ENCODE measurements around the gene EVX2.

EVX2 gene

DNA sequence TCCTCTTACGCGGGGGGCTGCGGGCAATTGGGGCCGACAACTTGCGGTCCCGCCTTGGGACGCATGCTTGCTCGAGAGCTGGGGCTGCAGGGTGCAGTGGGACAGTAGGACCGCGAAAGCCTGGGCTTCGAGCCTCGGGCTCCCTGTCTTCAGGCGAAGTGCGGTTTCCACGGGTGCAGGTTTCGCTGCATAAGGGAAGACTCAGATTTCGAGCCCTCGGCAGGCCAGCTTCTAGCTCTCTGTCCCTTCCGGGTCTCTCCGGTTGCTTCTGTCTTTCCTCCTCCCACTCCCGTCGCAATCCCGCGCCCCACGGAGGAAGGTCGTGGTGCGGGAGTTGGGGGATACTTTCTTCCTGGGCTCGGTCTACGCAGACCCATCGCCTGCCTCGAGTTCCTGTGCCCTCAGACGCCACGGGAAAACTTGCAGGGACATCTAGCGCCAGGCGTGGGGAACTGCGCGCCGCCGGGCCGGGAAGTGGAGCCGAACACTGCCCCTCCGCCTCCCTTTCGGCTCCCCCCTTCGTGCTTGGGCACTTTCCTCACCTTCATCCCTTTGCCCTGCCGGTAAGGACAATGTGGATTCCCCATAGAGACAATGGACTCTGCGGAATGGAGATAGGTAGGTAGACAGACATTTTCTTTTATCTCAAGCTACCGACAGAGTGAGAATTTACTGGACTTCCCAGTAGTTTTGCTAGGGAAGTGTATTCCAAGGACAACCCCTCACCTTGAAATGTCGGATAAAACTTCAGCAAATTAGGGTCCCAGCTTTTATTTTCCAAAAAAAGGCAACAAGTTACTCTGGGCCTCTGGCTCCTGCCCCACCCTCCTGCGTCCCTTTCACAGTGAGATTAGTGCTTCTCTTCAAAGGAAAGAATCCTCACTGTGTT is 4.5 kb upstream of the EVX2 start:
- no peak for DNase-seq (ENCODE audit: low read depth)
- H3K4me3 ChIP-seq (ENCODE audit: low read depth, low read length): peak overlapping the region; percentile 37

DNA sequence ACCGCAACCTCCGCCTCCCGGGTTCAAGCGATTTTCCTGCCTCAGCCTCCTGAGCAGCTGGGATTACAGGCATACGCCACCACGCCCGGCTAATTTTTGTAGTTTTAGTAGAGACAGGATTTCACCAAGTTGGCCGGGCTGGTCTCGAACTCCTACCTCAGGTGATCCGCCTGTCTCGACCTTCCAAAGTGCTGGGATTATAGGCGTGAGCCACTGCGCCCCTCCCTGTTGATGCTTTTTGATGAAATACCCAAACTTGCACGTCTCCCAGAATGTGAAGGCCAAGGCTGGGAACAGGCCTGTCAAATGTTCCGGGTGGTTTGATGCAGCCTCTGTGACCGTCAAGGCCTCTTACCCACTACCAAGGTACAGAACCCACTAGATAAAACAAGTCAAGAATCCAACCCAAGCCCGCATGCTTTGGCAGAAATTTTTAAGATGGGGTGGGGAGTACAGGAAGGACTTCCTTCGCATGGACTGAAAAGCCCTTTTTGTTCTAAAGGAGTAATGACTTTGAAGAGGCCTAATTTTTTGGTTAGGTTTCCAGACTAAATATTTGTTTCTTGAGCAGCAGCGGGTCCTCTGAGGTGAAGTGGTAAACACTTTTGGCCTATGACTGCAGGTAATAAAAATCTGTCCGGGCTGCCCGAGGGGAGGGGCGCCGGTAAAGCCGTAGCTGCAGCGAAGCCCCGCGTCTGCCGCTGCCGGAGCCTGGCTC is 3.7 kb upstream of the EVX2 start:
- no peak for DNase-seq (ENCODE audit: low read depth)

DNA sequence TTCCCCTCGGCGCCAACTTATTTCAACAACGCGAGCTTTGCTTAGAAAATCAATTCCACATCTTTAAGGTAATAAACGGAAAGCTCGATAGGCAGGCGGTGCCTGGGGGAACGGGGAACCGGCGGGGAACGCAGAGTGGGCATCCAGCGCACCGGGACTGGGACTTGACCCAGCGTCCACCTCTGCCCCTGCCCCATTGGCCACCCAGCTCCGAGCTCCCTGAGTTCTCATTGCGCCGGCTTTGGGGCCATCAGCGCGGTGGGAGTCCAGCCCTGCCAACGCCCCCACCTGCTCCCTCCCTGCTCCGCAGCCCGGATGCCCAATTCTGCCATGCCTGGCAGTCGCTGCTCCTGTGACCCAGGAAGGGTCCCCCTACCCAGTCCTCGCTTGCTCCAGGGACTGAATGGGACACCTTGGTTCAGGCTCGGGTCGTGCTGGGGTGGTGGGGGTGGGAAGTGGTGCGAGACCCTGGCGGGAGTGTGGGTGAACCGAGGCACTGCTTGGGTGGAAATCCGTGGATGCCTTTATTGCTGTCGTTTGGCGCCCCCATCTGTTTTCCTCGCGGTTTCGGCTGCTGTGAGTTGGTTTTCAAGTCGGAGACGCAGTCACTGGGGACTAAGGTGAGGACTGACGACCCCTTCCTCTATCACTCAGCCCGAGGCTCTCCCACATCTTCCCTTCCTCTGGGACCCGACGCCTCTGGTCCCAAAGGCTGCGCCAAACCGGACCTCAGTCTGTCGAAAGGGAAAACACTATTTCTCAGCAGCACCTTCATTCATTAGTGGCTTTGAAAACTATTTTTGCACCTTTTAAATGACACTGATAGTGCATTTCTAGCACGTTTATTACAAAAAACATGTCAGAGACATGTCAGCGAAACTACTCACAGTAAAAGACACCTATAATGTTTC is 2.4 kb upstream of the EVX2 start:
- H3K4me3 ChIP-seq (ENCODE audit: low read depth, low read length): no peak overlapping the region
- no peak for DNase-seq (ENCODE audit: low read depth)

More for the DNA sequence above, 3.7 kb upstream of the EVX2 start:
- H3K4me3 ChIP-seq (ENCODE audit: low read depth, low read length): peak overlapping the region; percentile 37

DNA sequence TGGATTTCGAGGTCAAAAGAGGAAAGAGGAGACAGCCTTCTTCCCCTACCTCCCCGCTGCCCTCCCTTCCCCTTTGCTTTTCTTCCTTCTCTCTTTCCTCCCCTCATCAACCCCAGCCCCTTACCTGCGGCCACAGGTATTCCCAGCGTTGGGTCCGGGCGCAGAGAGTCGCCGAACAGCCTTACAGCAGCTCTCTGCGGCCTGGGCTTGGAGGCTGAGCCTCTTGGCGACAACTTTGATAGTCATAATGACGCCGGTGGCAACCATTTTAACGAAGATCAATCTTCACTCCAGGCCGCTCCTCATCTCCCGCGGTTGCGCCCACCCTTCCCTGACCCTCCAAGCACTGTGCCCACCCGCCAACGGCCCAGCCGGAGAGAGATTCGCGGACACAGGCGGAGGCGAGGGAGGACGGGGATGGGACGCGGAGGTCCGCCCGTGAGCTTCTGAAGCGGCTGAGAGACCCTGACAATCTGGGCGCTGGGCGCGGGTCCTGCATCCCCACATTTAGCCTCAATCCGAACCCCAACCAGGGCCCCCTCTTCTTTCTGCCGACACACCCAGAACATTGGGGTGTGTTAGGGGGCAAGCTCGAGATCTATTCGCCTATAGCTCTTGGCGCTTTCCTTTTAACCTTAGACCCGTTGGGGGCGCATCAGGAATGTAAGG is 1.5 kb upstream of the EVX2 start:
- no peak for DNase-seq (ENCODE audit: low read depth)
- no peak overlapping the region for H3K4me3 ChIP-seq (ENCODE audit: low read depth, low read length)

DNA sequence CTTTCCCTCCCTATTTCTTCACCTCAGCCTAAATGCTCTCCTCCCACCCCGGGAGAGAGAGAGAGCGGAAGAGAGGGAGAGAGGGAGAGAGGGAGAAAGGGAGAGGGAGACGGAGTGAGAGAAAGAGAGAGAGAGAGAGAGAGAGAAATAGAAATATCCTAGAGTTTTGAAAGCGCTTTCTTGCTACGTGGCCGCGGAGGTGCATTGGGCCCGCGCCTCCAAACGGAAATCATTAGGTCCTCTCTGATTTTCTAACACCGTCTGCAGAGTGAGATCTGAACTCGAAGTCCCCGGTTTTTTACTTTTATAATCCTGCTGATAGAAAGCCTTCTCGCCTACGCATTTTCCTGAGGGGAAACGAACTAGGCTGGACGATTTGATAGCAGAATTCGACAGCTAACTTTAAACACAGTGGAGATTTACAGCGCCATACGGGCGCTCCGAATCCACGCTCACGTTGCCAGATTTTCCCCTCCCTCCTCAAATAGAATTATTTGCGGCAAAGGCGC is 903 bp upstream of the EVX2 start:
- DNase-seq (ENCODE audit: low read depth): no peak
- no peak overlapping the region for H3K4me3 ChIP-seq (ENCODE audit: low read depth, low read length)

DNA sequence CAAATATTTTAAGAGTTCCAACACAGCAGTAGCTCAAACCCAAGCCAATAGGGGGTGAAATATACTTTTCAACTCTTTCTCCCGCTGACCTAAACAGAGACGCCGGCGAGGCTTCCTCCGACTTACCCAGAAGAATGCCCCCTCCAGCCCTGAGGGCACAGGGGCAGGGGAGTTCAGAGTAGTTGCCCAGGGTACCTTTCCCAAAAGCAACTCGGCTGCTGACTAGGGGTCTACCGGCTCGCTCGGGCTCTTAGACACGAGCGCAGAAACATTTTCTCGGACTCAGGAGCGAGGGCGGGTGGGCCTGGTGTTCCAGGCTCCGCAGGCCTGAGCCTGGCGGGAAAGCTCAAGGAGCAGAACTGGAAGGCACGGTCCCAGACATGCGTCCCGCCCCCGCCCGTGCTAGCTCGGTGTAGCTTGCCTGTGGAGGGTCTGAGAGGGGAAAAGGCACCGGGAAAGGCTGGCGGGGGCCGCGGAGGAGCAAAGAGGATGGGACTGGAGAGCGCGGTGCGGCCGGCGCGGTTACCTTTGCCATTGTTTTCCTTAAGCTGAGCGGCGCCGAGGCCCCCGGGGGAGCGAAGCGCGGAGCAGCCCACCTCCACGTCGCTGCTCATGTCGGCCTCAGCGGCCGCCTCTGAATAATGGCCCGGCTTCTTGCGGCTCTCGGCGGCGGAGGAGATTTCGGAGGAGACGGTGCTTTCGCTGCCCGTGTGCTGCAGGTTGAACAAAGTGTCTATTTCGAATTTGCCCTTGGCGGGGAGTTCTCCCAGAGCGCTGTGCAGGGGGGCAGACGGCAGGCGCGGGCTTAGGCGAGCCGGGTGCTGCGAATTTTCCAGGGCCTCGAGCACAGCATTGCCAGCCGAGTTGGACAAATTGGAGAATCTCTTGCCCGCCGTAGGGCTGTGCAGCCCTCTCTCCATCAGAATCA is 674 bp downstream of the EVX2 start:
- DNase-seq (ENCODE audit: low read depth): no peak

DNA sequence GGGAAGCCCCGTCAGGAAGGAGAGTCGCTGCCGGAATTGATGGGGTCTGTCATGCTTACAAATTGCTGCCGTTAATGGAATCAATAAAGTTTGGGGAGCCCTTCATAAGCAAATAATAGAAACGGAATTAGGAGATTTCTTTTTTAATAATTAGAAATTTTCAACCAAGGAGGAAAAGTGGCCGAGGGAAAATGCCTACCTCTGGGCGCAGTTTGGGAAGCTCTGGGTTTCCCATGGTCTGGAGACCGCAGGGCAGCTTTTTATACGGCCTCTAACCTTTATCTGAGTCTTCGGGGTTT is 1.3 kb downstream of the EVX2 start:
- no peak for DNase-seq (ENCODE audit: low read depth)
- no peak overlapping the region for H3K4me3 ChIP-seq (ENCODE audit: low read depth, low read length)

More for the DNA sequence above, 674 bp downstream of the EVX2 start:
- H3K4me3 ChIP-seq (ENCODE audit: low read depth, low read length): no peak overlapping the region

DNA sequence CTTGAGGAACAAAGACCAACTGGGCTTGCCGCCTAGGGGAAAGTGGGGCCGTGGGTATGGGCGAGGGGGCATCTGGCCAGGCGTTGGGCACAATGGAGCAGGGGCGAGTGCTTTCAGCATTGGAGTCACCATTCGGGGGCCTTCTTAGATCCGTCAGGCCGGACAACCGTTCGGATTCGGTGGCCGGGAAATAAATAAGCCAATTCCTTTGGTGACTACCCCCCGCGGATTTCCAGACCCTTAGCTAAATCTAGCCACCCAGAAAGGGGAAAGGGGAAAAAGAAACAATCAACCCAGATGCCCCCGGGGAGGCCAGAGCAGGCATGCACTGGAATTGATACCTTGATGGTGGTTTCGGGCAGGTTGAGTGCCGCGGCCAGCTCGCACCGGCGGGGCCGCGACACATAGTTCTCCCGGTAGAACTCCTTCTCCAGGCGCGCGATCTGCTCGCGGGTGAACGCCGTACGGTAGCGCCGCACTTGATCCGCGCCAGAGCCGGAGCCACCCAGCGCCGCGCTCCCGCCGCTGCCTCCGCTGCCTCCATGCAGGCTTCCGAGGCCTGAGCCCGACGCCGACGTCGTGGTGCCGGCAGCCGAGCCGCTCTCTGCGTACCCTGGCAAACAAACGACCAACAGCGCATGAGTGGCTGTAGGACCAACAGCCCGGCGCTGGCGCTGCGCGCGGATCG is 1.8 kb downstream of the EVX2 start:
- DNase-seq (ENCODE audit: low read depth): no peak
- H3K4me3 ChIP-seq (ENCODE audit: low read depth, low read length): no peak overlapping the region

DNA sequence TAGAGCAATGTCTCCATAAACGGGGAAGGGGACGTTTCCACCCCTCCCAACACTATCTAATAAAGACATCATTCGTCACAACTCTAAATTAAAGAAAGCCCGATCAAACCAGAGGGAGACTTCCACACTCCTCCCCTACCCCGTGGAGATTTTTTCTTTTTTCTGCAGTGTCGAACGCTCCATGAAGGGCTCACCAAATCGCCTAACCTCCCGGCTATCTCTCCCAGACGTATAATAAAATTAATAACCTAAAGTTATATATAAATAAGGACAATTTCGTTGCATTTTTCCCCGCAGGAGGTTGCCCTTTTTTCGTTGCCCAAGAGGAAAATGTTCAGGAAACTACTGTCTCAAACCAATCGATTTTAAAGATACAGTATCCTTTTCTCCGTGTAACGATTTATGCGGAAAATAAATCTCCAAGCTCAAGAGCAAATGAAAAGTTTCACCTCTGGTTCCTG is 2.4 kb downstream of the EVX2 start:
- no peak for DNase-seq (ENCODE audit: low read depth)
- H3K4me3 ChIP-seq (ENCODE audit: low read depth, low read length): no peak overlapping the region

DNA sequence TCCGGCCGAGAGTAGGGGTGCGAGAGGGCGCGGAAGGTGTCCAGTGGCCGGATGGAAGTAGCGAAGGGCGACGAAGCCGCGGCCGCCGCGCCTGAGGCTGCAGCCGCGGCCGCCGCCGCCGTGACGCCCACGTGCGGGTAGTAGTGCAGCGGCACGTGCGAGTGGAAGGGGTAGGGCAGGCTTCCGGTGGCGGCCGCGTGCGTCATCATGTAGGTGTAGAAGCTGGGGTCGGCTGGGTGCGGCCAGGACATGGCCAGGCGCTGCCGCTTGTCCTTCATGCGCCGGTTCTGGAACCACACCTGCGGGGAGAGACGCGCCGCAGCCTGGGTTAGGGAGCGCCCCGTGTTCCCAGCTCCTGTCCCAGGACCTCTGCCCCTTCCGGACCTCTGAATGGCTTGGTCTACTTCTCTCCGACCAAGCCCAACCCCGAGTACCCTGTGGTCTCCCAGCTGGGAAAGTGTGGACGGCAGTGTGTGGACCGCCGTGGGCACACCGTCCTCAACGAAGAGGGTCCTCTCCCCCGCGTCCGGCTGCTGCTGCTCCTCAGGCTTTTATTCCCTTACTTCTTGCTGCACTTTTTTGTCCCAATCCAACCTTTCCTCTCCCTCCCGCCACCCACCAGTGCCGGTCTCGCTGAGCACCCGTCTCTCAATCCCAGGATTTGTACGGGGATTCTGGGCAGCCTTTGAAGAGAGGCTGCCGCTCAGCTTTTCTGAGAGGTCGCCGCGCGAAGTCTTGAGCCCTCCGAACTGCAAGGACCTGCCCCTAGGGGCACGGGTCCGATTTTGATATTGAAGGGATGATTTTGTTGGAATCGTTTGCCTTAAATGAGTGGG is 3.0 kb downstream of the EVX2 start:
- H3K4me3 ChIP-seq (ENCODE audit: low read depth, low read length): peak overlapping the region; percentile 17
- no peak for DNase-seq (ENCODE audit: low read depth)

DNA sequence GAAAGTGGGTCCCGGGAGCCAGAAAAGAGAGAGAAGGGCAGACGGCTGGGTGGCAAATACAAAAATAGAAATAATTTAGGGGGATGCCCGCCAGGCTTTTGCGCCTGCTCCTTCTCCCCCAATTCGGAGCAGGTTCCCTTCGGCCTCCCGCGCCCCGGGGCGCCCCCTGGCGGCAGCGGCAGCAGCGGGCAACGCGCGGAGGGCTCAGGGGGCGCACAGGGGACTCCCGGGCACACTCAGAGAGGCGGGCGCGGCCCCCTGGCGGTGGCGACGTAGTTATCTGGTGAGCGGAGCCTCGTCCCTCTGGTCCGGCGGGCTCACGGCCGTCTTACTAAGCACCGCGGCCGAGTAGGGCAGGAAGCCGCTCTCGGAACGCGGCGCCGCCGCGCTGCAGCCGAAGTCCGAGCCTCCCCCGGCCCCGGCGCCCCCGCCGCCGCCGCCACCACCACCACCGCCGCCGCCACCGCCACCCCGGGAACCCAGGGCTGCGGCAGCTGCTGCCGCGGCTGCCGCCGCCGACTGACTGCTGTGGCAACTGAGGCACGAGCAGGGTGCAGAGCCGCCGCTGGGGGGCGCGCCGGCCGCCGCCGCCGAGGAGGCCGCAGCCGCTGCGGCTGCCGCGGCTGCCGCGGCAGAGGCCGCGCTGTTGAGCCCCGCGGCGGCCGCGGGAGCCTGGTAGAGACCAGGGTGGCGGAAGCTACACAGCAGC is 3.8 kb downstream of the EVX2 start:
- peak overlapping the region; percentile 17 for H3K4me3 ChIP-seq (ENCODE audit: low read depth, low read length)
- DNase-seq (ENCODE audit: low read depth): no peak

DNA sequence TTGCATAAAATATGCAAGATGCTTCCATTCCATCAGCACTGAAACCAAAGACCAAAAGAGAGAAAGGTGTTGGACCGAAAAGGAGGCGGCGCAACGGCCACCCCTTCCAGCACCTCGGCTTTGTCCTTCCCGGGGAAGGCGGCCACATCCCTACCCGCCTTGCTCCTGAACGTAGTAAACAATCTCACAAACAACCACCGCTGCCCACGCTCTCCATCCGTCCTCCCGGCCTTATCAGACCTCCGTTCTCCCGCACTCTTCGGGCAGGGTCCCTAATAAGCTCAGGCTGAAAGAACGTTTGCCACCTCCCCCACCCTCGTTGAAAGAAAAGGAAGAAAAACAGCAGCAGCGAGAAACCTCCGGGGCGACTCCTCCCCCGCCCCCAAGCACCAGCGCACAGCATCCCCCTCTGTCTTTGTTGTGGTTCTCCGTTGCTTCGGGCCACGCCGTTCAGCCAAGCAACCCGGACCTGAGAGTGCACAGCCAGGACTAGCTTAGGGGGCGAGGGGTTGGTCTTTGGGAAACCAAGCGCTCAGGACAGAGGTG is 4.4 kb downstream of the EVX2 start:
- H3K4me3 ChIP-seq (ENCODE audit: low read depth, low read length): no peak overlapping the region
- DNase-seq (ENCODE audit: low read depth): no peak

DNA sequence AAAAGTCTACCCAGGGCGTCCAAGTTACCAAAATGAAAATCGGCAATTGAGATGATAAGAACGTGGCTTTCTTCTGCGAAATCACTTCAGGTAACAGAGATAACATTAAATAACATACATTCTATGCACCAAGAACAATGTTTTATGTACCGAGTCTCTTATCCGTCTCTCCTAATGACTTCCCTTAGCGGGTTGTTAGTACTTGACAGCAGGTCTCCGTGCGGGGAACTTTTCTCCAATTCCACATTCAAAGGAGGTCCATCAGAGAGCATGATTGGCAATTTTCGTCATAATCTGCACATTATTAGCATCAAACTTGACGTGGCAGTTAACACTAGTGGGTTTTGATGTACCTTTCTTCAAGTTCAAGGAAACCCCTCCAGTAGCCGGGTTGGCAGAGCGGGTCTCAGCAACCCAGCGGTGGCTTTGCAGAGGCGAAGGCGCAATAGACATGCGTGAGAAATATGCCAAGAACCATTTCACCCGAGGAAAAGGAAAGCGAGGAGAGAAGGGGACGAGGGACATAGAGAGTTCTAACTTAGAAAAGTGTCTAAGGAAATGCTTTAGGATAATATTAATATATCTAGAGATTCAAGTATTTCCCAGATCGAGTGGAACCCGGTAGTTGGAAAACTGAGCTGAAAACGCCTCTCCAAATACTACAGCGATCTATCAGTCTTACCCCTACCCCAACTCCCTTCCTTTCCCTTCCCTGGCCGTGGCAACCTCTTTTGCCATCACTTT is 5.0 kb downstream of the EVX2 start:
- no peak overlapping the region for H3K4me3 ChIP-seq (ENCODE audit: low read depth, low read length)
- DNase-seq (ENCODE audit: low read depth): no peak

DNA sequence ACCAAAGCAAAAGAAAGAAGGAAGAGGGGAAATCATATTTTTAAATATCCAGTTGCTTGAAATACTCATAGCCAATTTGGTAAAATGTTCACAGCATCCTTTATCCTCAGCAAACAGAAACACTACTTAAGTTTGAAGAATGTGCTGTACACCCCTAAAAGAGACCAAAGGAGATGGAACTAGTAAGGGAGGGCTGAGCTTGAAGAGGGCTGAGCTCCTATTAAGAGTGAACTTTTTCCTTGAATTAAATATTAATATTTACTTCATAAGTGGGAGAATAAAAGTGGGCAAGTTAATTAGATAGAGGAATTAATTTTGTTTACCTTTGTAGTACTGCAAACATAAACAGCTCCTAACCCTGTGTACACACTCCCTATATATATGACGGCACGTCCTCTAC is 7.0 kb downstream of the EVX2 start:
- no peak for DNase-seq (ENCODE audit: low read depth)
- no peak overlapping the region for H3K4me3 ChIP-seq (ENCODE audit: low read depth, low read length)

DNA sequence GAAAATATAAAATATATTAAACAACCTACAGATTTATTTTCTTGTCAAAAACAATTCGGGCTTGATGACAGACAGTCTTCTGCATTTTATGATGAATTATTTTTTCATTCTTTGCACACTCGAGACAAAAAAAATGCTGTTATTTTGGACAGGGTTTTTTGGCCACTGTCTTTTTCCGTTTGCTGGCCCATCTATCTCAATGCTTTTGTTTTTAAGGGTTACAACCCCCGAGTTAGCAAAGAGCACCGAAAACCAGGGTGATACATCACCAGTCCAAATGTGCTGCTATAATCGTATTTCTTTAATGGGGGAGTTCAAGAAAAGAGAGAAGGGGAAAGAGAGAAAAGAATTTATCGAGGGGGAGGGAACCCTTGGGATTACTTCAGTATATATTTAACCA is 7.7 kb downstream of the EVX2 start:
- DNase-seq (ENCODE audit: low read depth): no peak
- no peak overlapping the region for H3K4me3 ChIP-seq (ENCODE audit: low read depth, low read length)

Measured in skeletal muscle cell (primary cell).